T-helper 22 cell (primary cell): ENCODE data around the gene DUSP28.
A peak's percentile ranks its signal among the peaks of the same experiment; 100 is the strongest.

Experiments
- DNase-seq: peaks from one replicate; pipeline ENCODE4 v3.0.0-alpha.2; 2020; ENCODE audit warnings: low read depth

The DUSP28 gene

GRCh38 chr2:240586198-240586918 lies 26.2 kb downstream of the DUSP28 start, which contains the start of gene CAPN10:
TSS of gene CAPN10 (plus strand) at chr2:240586734. CDS start at chr2:240586912, 178 bp downstream.
- peak; percentile 95 for DNase-seq

GRCh38 chr2:240586919-240587800 lies 27.0 kb downstream of the DUSP28 start:
- peak; percentile 51 for DNase-seq

GRCh38 chr2:240588006-240588655 lies 28.0 kb downstream of the DUSP28 start:
- no peak for DNase-seq

- no peak for DNase-seq
These were observed 28.5 kb downstream of the DUSP28 start for GRCh38 chr2:240588669-240589068.

GRCh38 chr2:240589375-240589774 lies 29.2 kb downstream of the DUSP28 start:
- DNase-seq: no peak

- no peak for DNase-seq
These were observed 29.8 kb downstream of the DUSP28 start for GRCh38 chr2:240589850-240590525.

GRCh38 chr2:240590681-240591111 lies 30.5 kb downstream of the DUSP28 start:
- DNase-seq: no peak

GRCh38 chr2:240591226-240591625 lies 31.1 kb downstream of the DUSP28 start:
- DNase-seq: no peak

- DNase-seq: no peak
These were observed 31.6 kb downstream of the DUSP28 start for GRCh38 chr2:240591784-240592183.

- DNase-seq: no peak
These were observed 33.0 kb downstream of the DUSP28 start for GRCh38 chr2:240593026-240593702.

- no peak for DNase-seq
These were observed 33.7 kb downstream of the DUSP28 start for GRCh38 chr2:240593703-240594451.

- DNase-seq: no peak
These were observed 34.6 kb downstream of the DUSP28 start for GRCh38 chr2:240594511-240595380.

- DNase-seq: no peak
These were observed 35.4 kb downstream of the DUSP28 start for GRCh38 chr2:240595381-240596079.

- no peak for DNase-seq
These were observed 35.9 kb downstream of the DUSP28 start for GRCh38 chr2:240596080-240596460.

- DNase-seq: no peak
These were observed 36.4 kb downstream of the DUSP28 start for GRCh38 chr2:240596491-240596931.

GRCh38 chr2:240597054-240597418 lies 36.9 kb downstream of the DUSP28 start:
- DNase-seq: no peak

GRCh38 chr2:240597419-240598181 lies 37.4 kb downstream of the DUSP28 start:
- DNase-seq: no peak

- no peak for DNase-seq
These were observed 38.3 kb downstream of the DUSP28 start for GRCh38 chr2:240598311-240598911.
